Activated CD4-positive, CD25-positive, alpha-beta regulatory T cell (primary cell): ENCODE results near the gene STIMATE.

ENCODE experiments used
- DNase-seq, 4 experiments: peaks; one replicate each; lab custom pipeline; 2025; lab: John Stamatoyannopoulos, UW

STIMATE gene

DNA sequence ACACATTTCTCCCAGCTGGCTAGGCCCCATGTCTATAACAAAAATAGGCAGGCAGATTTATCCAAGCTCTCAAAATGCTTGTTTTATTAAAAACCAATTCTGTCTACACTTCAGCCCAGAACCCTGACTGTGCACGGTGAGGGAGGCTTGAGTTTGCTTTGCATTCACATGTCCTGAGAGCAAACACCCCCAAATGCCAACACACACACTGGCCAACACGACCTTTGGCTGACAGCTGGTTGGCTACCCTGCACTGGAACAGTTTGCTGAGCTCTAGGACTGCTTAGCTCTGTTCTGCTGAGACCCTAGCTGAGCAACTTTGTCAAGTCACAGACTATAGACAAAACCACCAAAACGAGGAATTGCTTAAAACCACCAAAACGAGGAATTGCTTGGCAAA lies 3.6 kb downstream of the STIMATE start:
- no peak for DNase-seq

- DNase-seq: peak in 1 of 4 experiments; percentile 5
Observed at GRCh38 chr3:52892625-52893311, 4.6 kb downstream of the STIMATE start.

- no peak for DNase-seq
Observed at GRCh38 chr3:52892290-52892624, 5.1 kb downstream of the STIMATE start.

DNA sequence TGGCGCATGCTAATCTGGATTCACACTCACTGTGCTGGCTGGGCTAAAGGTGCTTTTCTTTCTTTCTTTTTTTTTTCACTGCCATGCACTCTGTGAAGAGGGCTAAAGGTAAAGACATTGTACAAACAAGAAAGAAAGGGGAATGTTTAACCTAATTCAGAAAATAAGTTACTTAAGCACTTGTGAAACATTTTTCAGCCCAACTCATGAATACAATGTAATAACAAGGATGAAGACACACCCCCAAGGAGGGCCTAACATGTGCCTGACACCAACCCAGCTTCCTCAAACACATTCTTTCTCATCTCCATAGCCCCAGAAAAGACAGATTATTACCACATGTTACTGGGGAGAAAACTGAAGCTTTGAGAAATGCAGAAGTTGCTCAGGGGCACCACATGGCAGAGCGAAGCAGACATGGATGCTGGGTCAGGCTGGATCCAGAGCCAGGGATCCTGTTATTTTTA lies 5.7 kb downstream of the STIMATE start:
- DNase-seq: no peak

DNA sequence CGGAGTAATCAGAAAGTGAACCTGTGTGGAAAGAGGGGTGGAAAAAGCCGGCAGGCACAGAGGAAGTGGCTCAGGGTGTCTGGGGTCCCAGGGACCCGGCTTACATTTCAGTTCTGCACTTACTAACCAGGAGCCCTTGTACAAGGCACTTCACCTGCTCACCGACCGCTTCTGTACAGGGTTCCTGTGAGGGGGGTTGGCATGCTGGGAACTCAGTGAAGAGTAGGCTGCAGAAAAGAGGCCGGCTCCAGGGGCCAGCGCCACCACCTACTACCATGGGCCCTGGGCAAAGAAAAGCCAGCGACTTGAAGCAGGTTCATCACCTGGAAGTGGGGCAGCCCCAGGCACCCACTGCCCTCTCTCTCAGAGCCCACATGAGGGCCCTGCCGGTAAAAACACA lies 6.2 kb downstream of the STIMATE start:
- DNase-seq: peak in 1 of 4 experiments; percentile 16

GRCh38 chr3:52890735-52891134 lies 6.6 kb downstream of the STIMATE start:
- DNase-seq: peak in 1 of 4 experiments; percentile 1

DNA sequence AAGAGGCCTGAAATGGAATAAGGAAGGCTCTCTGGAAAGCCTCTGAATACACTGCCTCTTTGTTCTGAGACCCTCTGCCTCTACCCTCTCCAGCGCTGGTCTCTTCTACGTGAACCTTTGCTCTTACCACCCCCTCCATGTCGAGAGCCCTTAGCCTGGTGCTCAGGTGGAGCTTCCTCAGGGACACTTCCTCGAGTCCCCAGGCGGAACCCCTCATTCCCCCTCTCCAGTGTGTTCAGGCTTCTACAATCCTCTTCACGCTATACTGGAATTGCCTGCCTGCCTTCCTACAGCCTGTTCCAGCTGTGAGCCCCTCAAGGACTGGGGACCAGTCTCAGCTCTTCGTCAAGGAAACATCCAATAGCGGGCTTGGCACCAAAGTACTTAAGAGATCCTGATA lies 7.4 kb downstream of the STIMATE start:
- no peak for DNase-seq

- no peak for DNase-seq
Observed at GRCh38 chr3:52887166-52887565, 10.2 kb downstream of the STIMATE start.

GRCh38 chr3:52886049-52886730 lies 11.2 kb downstream of the STIMATE start:
- no peak for DNase-seq

GRCh38 chr3:52882377-52882776 lies 15.0 kb downstream of the STIMATE start:
- DNase-seq: no peak

- no peak for DNase-seq
Observed at GRCh38 chr3:52881871-52882270, 15.5 kb downstream of the STIMATE start.

DNA sequence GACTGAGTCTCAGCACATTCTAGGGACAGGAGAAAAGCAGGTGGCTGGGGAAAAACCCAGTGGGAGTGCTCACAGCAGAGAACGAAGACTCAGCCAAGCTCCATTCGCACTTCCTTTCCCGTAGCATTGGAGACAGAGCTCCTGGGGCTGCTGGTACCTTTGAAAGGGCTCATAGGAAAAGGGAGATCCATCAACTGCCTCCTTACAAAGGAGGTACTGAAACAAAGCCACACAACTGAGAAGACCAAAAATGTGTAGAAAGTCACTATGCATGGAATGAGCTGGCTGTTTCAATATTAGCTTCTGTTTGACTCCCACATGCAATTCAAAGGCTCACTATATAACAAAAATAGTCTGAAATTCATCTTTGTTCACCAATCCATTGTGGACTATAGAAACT lies 16.9 kb downstream of the STIMATE start:
- DNase-seq: no peak

DNA sequence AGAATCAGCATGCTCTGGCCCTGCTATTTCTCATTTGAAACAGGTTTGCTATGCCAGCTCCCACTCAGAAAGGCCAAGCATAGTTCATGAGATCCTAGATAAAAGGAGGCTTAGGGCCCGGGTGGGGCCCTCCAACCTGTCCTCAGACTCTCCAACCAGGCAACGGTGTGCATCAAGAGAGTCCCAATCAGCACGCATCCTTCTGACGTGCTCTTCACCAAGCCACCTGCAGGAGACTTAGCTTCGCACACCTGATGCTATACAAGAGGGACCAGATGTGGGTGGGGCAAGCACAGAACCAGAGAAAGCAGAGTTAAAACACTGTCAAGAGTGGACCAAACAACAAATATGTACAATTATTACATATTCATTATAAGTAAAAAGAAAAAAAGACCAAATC lies 17.3 kb downstream of the STIMATE start:
- DNase-seq: no peak

DNA sequence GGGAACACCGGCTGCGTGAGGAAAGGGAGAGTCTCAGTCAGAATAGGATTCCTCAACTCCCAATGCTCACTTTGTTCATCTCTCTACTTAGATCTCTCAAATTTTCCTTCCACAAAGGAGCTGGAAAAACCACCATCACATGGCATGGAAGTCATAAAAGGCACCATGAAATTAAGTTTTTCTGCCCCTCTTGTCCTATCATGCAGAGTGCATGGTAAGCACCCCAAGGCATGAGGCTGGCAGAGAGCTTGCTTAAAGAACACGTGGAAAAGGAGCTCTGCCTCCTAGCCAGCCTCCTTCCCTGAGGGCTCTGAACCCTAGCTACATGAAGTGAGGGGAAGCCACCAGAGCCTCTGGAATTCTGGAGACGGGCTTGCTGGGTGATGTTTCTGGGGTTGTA lies 17.8 kb downstream of the STIMATE start:
- DNase-seq: no peak

GRCh38 chr3:52879090-52879489 lies 18.3 kb downstream of the STIMATE start:
- DNase-seq: no peak

DNA sequence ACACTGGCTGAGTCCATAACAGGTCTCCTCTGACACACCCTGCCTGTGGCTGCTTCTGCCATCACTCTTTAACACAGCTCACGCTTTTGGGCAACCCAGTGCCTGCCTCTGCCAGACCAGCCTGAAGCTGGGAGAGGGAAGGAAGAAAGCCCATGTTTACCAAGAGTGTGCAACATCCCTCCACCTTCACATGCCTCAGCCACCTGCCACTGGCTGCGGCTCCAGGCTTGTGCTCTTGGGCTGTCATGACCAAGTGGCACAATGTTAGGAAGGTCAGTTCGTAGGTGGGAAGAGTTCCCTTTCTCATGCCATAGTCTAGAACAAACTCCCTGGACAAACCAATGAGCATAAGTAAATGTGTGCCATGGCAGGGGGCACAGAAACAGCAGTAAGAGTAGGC lies 20.3 kb downstream of the STIMATE start:
- no peak for DNase-seq

DNA sequence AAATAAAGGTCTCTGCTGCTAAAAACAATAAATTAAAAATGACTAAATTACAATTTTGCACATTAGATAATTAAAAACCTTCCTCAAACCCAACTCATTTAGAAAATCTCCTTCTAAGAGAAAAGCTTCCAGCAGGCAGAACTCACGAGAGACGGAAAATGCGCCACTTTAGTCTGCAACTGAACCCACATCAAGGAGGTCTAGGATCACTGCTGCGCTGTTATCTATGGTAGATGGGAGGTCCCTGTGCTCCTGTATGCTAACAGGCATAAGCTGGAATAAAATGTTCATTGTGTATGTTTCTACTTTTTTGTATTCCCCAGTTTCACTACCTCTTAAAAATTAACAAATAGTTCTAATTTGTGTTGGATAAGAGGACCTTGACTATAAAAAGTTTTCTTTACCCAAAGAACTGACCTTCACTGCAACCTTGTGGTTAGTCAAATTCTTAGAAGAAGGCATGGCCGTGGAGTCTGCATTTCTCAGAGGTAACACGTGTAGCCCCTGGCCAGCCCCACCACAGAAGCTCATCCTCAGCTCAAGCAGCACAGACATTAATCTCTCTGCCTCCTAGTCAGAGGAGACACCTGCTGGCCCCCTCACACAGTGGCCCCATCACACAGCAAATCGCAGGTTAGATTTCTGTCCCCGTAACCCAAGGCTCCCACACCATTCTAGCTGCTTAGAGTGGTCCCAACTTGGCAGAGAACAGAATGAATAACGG lies 22.3 kb downstream of the STIMATE start:
- no peak for DNase-seq

DNA sequence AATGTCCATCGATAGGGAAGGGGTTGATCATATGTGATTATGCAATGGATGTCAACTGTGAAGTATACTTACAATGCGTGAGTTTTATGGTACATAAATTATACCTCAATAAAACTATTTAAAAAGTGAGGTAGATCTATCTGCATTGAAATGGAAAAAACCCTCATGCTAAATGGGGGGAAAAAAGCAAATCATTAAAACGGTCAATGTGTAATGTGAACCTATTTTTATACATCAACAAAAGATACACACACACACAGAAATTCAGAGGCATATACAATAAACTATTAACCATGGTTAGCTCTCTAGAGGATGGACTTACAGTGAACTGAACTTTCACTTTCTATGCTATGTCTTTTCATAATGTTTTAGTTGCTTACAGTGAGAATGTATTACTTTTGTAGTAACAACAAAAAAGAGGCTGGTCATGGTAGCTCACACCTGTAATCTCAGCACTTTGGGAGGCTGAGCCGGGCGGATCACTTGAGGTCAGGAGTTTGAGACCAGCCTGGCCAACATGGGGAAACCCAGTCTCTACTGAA lies 23.1 kb downstream of the STIMATE start:
- DNase-seq: no peak

- DNase-seq: no peak
Observed at GRCh38 chr3:52873433-52874159, 23.8 kb downstream of the STIMATE start.

- no peak for DNase-seq
Observed at GRCh38 chr3:52872245-52872644, 25.1 kb downstream of the STIMATE start.

- no peak for DNase-seq
Observed at GRCh38 chr3:52871761-52872160, 25.6 kb downstream of the STIMATE start.

DNA sequence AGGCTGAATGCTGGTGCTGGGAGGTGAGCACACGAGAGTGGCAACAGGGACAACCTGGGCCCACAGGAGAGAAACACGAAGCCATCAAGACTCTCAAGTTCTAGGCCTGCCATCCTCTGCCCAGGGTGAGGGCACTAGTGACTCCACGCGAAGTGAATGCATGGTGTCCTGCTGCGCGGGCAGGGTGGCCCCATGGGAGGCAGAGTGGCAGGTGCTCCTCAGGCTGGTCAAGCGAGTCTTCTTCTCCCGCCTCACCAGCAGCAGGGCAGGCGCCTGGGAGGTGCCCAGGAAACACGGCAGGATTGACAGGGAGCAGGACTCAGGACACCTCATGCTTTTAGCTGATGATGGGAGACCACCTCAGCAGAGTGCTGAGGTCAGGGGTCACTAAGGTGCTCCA lies 26.9 kb downstream of the STIMATE start:
- no peak for DNase-seq
